ENCODE measurements around the gene ATP6V1B1.

- TF ChIP-seq, protein P1, sequence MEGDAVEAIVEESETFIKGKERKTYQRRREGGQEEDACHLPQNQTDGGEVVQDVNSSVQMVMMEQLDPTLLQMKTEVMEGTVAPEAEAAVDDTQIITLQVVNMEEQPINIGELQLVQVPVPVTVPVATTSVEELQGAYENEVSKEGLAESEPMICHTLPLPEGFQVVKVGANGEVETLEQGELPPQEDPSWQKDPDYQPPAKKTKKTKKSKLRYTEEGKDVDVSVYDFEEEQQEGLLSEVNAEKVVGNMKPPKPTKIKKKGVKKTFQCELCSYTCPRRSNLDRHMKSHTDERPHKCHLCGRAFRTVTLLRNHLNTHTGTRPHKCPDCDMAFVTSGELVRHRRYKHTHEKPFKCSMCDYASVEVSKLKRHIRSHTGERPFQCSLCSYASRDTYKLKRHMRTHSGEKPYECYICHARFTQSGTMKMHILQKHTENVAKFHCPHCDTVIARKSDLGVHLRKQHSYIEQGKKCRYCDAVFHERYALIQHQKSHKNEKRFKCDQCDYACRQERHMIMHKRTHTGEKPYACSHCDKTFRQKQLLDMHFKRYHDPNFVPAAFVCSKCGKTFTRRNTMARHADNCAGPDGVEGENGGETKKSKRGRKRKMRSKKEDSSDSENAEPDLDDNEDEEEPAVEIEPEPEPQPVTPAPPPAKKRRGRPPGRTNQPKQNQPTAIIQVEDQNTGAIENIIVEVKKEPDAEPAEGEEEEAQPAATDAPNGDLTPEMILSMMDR (IDR thresholded peaks at IDR 0.05) = no peak
- TF ChIP-seq POLR2A (IDR thresholded peaks at IDR 0.05) = no peak
Observed at GRCh38 chr2:70888366-70888922, 47.3 kb upstream of the ATP6V1B1 start.
